Gastrocnemius medialis (tissue), 4 donors: ENCODE results near the gene TAP1. TPM values are rescaled to one million over a fixed set of nuclear protein-coding genes. Genes with fewer than 3 reads are reported as not detected.

Experiments used
- ATAC-seq, 2 donors: fragments of 150-250 bp; one replicate each; pipeline ENCODE4 v1.9.1; 2016
- DNase-seq, 2 donors: peaks; one replicate each; pipeline ENCODE4 v3.0.0-alpha.2; 2019
- H3K27ac ChIP-seq, 4 donors: fragments of 200-600 bp; sonication (generic); 1 replicate in 1 of 4; 2 replicates in 3 of 4; pipeline ENCODE4 v1.5.1; 2016 to 2018; ENCODE audit warnings: mild to moderate bottlenecking in 2 of 4, moderate library complexity in 1 of 4
- H3K27me3 ChIP-seq, 3 donors: fragments of 200-600 bp; sonication (generic) in 2 of 3; 1 replicate in 1 of 3; 2 replicates in 2 of 3; pipeline versions ENCODE4 v1.5.1 to v1.6.0; 2016 to 2019; ENCODE audit warnings: mild to moderate bottlenecking in 1 of 3, moderate library complexity in 1 of 3
- H3K36me3 ChIP-seq, 2 donors: fragments of 200-600 bp; sonication (generic) in 1 of 2; one replicate each; pipeline ENCODE4 v1.5.1; 2017 to 2018
- H3K4me1 ChIP-seq, 2 donors: fragments of 200-600 bp; sonication (generic) in 1 of 2; one replicate each; pipeline ENCODE4 v1.5.1; 2016 to 2017; ENCODE audit warnings: mild to moderate bottlenecking in 2 of 2
- H3K4me3 ChIP-seq, 4 donors: fragments of 200-600 bp; sonication (generic) in 3 of 4; 1 replicate in 1 of 4; 2 replicates in 3 of 4; pipeline ENCODE4 v1.5.1; 2016 to 2019; ENCODE audit warnings: mild to moderate bottlenecking in 2 of 4
- H3K9me3 ChIP-seq, 3 donors: fragments of 200-600 bp; sonication (generic) in 2 of 3; 1 replicate in 1 of 3; 2 replicates in 2 of 3; pipeline ENCODE4 v1.5.1; 2016 to 2019
- CTCF ChIP-seq, 5 experiments: fragments of 450-650 bp in 3 of 5; fragments of 200-600 bp in 2 of 5; sonication (generic) in 2 of 5; IDR thresholded peaks in 4 of 5; conservative IDR thresholded peaks in 1 of 5; 1 replicate in 4 of 5; 2 replicates in 1 of 5; pipeline ENCODE4 v1.5.1; 2016 to 2019; ENCODE audit warnings: antibody characterized with exemption in 5 of 5, mild to moderate bottlenecking in 3 of 5, moderate library complexity in 3 of 5
- POLR2A ChIP-seq, 2 donors: fragments of 450-650 bp; IDR thresholded peaks; one replicate each; pipeline ENCODE4 v1.6.1; 2017; ENCODE audit warnings: antibody characterized with exemption in 2 of 2, mild to moderate bottlenecking in 2 of 2, moderate library complexity in 2 of 2
- in situ Hi-C, 4 donors: fragments of 200-750 bp; cut with MboI; loops; one replicate each; pipeline versions ENCODE4 v1.15.0 to v1.8.0; 2017; ENCODE audit warnings: low sequenced_read_pairs in 4 of 4
- intact Hi-C: fragments of 100-400 bp; cut with DNase I; formaldehyde crosslinking; loops from one replicate; pipeline ENCODE4 v1.15.1; 2023; ENCODE audit warnings: low total_unique reads
- total RNA-seq, 4 donors: library from RNA; depleted of rRNA; stranded (reverse); fragments of >200 nt; gene quantifications; one replicate each; pipeline versions ENCODE4 v1.1.0 to v1.2.3, GENCODE V29; 2016

Gene TAP1
- total RNA-seq, 4 donors from 2014 or later, result 13.2 to 26.7 (median 19.0) TPM

- TF ChIP-seq POLR2A (IDR thresholded peaks at IDR 0.05), result no peak
- DNase-seq (peak in 1 of 2 donors; percentile 31), ATAC-seq (peak; percentile 40 to 44)
- intact Hi-C loops (loop anchor here (1.0 kb wide), 1 partner anchor 9 kb away; the partner anchor contains the start of gene PSMB8), in situ Hi-C loops (no loop called here)
- Histone ChIP-seq H3K9me3 (no peaks in the 10 kb centered on the region), H3K27me3 (no peaks in the 10 kb centered on the region), H3K36me3 (peaks cover 0 to 30% of the 10 kb centered on the region in 2 donors), H3K4me1 (peaks cover 12 to 19% of the 10 kb centered on the region in 2 donors), H3K27ac (peak overlapping the region; percentile 98 to 99 (median 99)), H3K4me3 (peak overlapping the region; percentile 85 to 99 (median 96))
Measured at GRCh38 chr6:32852844-32853540, 512 bp downstream of the TAP1 start.

DNA sequence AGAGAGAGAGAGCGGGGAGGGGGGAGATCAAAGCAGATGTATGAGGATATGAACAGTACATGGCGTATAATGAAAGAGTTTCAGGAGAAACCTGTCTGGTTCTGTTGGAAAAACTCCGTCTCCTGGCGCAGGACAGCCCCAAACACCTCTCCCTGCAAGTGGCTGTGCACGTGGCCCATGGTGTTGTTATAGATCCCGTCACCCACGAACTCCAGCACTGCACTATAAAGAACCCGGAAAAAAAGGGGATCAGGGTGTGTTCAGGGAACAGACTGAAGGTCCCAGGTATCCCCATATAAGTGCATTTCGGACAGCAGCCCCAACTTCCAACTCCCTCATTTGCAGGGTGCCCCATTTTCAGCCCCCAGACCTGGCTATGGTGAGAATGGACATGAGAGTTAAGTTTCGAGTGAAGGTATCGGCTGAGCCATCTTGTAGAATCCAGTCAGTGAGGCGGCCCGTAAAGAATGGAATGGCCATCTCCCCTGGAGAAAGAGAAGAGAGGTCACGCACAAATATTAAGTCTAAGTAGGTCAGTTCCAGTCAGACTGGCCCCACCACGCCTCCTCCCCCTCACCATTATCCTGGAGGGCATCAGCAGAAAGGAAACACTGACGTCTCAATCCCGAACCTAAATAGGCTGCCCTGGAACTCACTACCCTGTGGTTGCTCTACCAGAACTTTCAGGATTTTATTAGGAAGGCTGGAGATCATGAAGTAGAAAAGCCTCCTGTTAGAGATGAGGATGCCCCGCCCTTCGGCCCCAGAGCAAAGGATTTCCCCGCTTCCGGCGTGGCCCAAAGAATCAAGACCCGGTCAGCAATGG is 1.3 kb downstream of the TAP1 start:
- no peak for TF ChIP-seq POLR2A (IDR thresholded peaks at IDR 0.05)
- TF ChIP-seq CTCF (IDR thresholded peaks at IDR 0.05 in 4 of 5, conservative IDR thresholded peaks at IDR 0.05 in 1 of 5), result no peak
- in situ Hi-C loops, result no loop called here
- intact Hi-C loops, result no loop called here
- peak overlapping the region; percentile 98 to 99 (median 99) for H3K27ac ChIP-seq
- H3K4me3 ChIP-seq, result peak overlapping the region; percentile 85 to 99 (median 96)
- H3K9me3 ChIP-seq, result no peaks in the 10 kb centered on the region
- peaks cover 0 to 37% of the 10 kb centered on the region in 2 donors for H3K36me3 ChIP-seq
- peaks cover 12 to 19% of the 10 kb centered on the region in 2 donors for H3K4me1 ChIP-seq
- H3K27me3 ChIP-seq, result no peaks in the 10 kb centered on the region
- ATAC-seq (no peak), DNase-seq (no peak)

- intact Hi-C loops, result no loop called here
- H3K9me3 ChIP-seq, result no peaks in the 10 kb centered on the region
- DNase-seq (no peak), ATAC-seq (no peak)
- peaks cover 0 to 49% of the 10 kb centered on the region in 2 donors for H3K36me3 ChIP-seq
- H3K4me1 ChIP-seq, result peaks cover 12 to 19% of the 10 kb centered on the region in 2 donors
- H3K4me3 ChIP-seq, result no peak overlapping the region
- no peak for TF ChIP-seq CTCF (IDR thresholded peaks at IDR 0.05 in 4 of 5, conservative IDR thresholded peaks at IDR 0.05 in 1 of 5)
- TF ChIP-seq POLR2A (IDR thresholded peaks at IDR 0.05), result no peak
- H3K27me3 ChIP-seq, result no peaks in the 10 kb centered on the region
- H3K27ac ChIP-seq, result peak overlapping the region in 2 of 4 donors; percentile 98 to 99
- in situ Hi-C loops, result no loop called here
Measured at GRCh38 chr6:32851025-32851424, 2.5 kb downstream of the TAP1 start.

GRCh38 chr6:32849126-32849525 is 4.4 kb downstream of the TAP1 start:
- no peak for ATAC-seq
- peaks cover 10 to 16% of the 10 kb centered on the region in 2 donors for H3K4me1 ChIP-seq
- no peak overlapping the region for H3K4me3 ChIP-seq
- TF ChIP-seq POLR2A (IDR thresholded peaks at IDR 0.05), result no peak
- no peak for TF ChIP-seq CTCF (IDR thresholded peaks at IDR 0.05 in 4 of 5, conservative IDR thresholded peaks at IDR 0.05 in 1 of 5)
- DNase-seq, result no peak
- H3K27ac ChIP-seq, result no peak overlapping the region
- H3K36me3 ChIP-seq, result peaks cover 0 to 60% of the 10 kb centered on the region in 2 donors
- in situ Hi-C loops (no loop called here), intact Hi-C loops (no loop called here)
- no peaks in the 10 kb centered on the region for H3K9me3 ChIP-seq
- no peaks in the 10 kb centered on the region for H3K27me3 ChIP-seq

GRCh38 chr6:32847795-32848194 is 5.7 kb downstream of the TAP1 start:
- no peak overlapping the region for H3K27ac ChIP-seq
- no peaks in the 10 kb centered on the region for H3K27me3 ChIP-seq
- ATAC-seq, result no peak
- H3K36me3 ChIP-seq, result peaks cover 0 to 60% of the 10 kb centered on the region in 2 donors
- in situ Hi-C loops (no loop called here), intact Hi-C loops (no loop called here)
- no peak overlapping the region for H3K4me3 ChIP-seq
- TF ChIP-seq CTCF (IDR thresholded peaks at IDR 0.05 in 4 of 5, conservative IDR thresholded peaks at IDR 0.05 in 1 of 5), result no peak
- TF ChIP-seq POLR2A (IDR thresholded peaks at IDR 0.05), result no peak
- no peak for DNase-seq
- H3K4me1 ChIP-seq, result peaks cover 15 to 16% of the 10 kb centered on the region in 2 donors
- no peaks in the 10 kb centered on the region for H3K9me3 ChIP-seq
